ENCODE data around the gene HOXB6. TPM values are rescaled to one million over a fixed set of nuclear protein-coding genes. Genes with fewer than 3 reads are reported as not detected.

Gene HOXB6
- total and polyA plus RNA-seq, 9 donors = 0.25 to 10.3 (median 1.2) TPM

GRCh38 chr17:48616717-48617470, 12.1 kb upstream of the HOXB6 start:
- H3K4me3 ChIP-seq = no peak overlapping the region
- H3K27ac ChIP-seq = no peak overlapping the region
- peaks cover 6% of the 10 kb centered on the region for H3K27me3 ChIP-seq
- 13 to 17% (median 15%) methylated on average over 15 of the region's 15 CpGs for WGBS, 3 donors
- H3K4me1 ChIP-seq (ENCODE audit: insufficient read depth) = no peaks in the 10 kb centered on the region
- no peak for DNase-seq
- no peaks in the 10 kb centered on the region for H3K36me3 ChIP-seq
- TF ChIP-seq EP300 (IDR thresholded peaks at IDR 0.05) = no peak
- H3K9me3 ChIP-seq = no peaks in the 10 kb centered on the region
- intact Hi-C loops (cut with DNase I) = loop anchor here in 3 of 4 donors (5.0 to 10.0 kb wide), 2 partner anchors 285 to 592 kb away; no protein-coding TSS in a partner anchor

- H3K36me3 ChIP-seq = no peaks in the 10 kb centered on the region
- no peaks in the 10 kb centered on the region for H3K9me3 ChIP-seq
- intact Hi-C loops (cut with DNase I) = loop anchor here in 3 of 4 donors (5.0 to 10.0 kb wide), 2 partner anchors 284 to 591 kb away; no protein-coding TSS in a partner anchor
- no peak for DNase-seq
- H3K4me3 ChIP-seq = no peak overlapping the region
- TF ChIP-seq CTCF (IDR thresholded peaks at IDR 0.05) (no peak), EP300 (IDR thresholded peaks at IDR 0.05) (no peak), POLR2A (IDR thresholded peaks at IDR 0.05) (no peak)
- no peaks in the 10 kb centered on the region for H3K4me1 ChIP-seq (ENCODE audit: insufficient read depth)
- peaks cover under 1% of the 10 kb centered on the region for H3K27me3 ChIP-seq
- H3K27ac ChIP-seq = no peak overlapping the region
- WGBS, 3 donors = 19 to 25% (median 25%) methylated on average over 17 of the region's 17 CpGs
Measured at GRCh38 chr17:48615963-48616716, 11.4 kb upstream of the HOXB6 start.

- no peak for TF ChIP-seq CTCF (IDR thresholded peaks at IDR 0.05)
- TF ChIP-seq POLR2A (IDR thresholded peaks at IDR 0.05) = no peak
- no peak for TF ChIP-seq EP300 (IDR thresholded peaks at IDR 0.05)
- H3K27ac ChIP-seq = no peak within 1 kb of the TSS
- DNase-seq = no peak
- peaks cover 2% of the 10 kb centered on the region for H3K4me1 ChIP-seq (ENCODE audit: insufficient read depth)
- no peaks in the 10 kb centered on the region for H3K36me3 ChIP-seq
- intact Hi-C loops (cut with DNase I) = loop anchor here in 3 of 4 donors (5.0 to 10.0 kb wide), 2 partner anchors 283 to 591 kb away; no protein-coding TSS in a partner anchor
- H3K9me3 ChIP-seq = no peaks in the 10 kb centered on the region
- 6 to 10% (median 7%) methylated on average over 41 of the region's 41 CpGs for WGBS, 3 donors
- H3K27me3 ChIP-seq = no peaks in the 10 kb centered on the region
- no peak within 1 kb of the TSS for H3K4me3 ChIP-seq
Measured at GRCh38 chr17:48615047-48615962, 10.5 kb upstream of the HOXB6 start, which contains the start of gene HOXB8. TSS of gene HOXB8 (minus strand) at chr17:48615292. CDS start at chr17:48614704, 588 bp downstream.

- no peak for DNase-seq
- Histone ChIP-seq H3K36me3 (no peaks in the 10 kb centered on the region), H3K9me3 (no peaks in the 10 kb centered on the region), H3K4me1 (ENCODE audit: insufficient read depth) (peaks cover 2% of the 10 kb centered on the region), H3K27ac (no peak overlapping the region), H3K4me3 (peak overlapping the region; percentile 10), H3K27me3 (peaks cover 2% of the 10 kb centered on the region)
- TF ChIP-seq EP300 (IDR thresholded peaks at IDR 0.05) (no peak), CTCF (IDR thresholded peaks at IDR 0.05) (no peak), POLR2A (IDR thresholded peaks at IDR 0.05) (no peak)
- intact Hi-C loops (cut with DNase I) = loop anchor here in 2 of 4 donors (10.0 kb wide), 1 partner anchor 589 kb away; no protein-coding TSS in a partner anchor
- 2 to 5% (median 3%) methylated on average over 37 to 55 of the region's 55 CpGs for WGBS, 3 donors
Measured at GRCh38 chr17:48613862-48614694, 9.3 kb upstream of the HOXB6 start.

Data from ovary (tissue), 9 donors.